Thyroid gland (tissue), 4 donors: ENCODE data around the gene MAPK1. TPM values are rescaled to one million over a fixed set of nuclear protein-coding genes. Genes with fewer than 3 reads are reported as not detected.
"Not testable (repeated sequence)": the region's sequence is repeated elsewhere in the genome, so short reads cannot be mapped to it uniquely, and the experiment has no call there.

Source experiments
- DNase-seq, 2 donors: peaks; one replicate each; pipeline ENCODE4 v3.0.0-alpha.2; 2019
- H3K27ac ChIP-seq, 3 donors: fragments of 200-600 bp; sonication (generic); 1 replicate in 2 of 3; 2 replicates in 1 of 3; pipeline ENCODE4 v1.5.1; 2016 to 2019; ENCODE audit warnings: mild to moderate bottlenecking in 1 of 3, moderate library complexity in 1 of 3
- H3K27me3 ChIP-seq: fragments of 200-600 bp; sonication (generic); one replicate; pipeline ENCODE4 v1.5.1; 2019
- H3K36me3 ChIP-seq, 2 donors: fragments of 200-600 bp; sonication (generic); one replicate each; pipeline ENCODE4 v1.5.1; 2016 to 2019
- H3K4me1 ChIP-seq, 2 donors: fragments of 200-600 bp; sonication (generic); one replicate each; pipeline ENCODE4 v1.5.1; 2017 to 2019
- H3K4me3 ChIP-seq, 3 donors: fragments of 200-600 bp; sonication (generic); replicated peaks in 1 of 3; 1 replicate in 2 of 3; 2 replicates in 1 of 3; pipeline ENCODE4 v1.5.1; 2016; ENCODE audit warnings: mild to moderate bottlenecking in 1 of 3
- H3K9me3 ChIP-seq: fragments of 200-600 bp; sonication (generic); one replicate; pipeline ENCODE4 v1.5.1; 2017
- POLR2A ChIP-seq, 2 donors: fragments of 450-650 bp; IDR thresholded peaks; one replicate each; pipeline ENCODE4 v1.6.1; 2017; ENCODE audit warnings: antibody characterized with exemption in 2 of 2, mild to moderate bottlenecking in 2 of 2, moderate library complexity in 1 of 2
- WGBS, 2 donors: methylation state at CpG; one replicate each; pipeline ENCODE4 v1.1.5; 2017; 5-methylcytosine and 5-hydroxymethylcytosine counted together
- intact Hi-C: fragments of 100-400 bp; cut with DNase I; formaldehyde crosslinking; loops from one replicate; pipeline ENCODE4 v1.15.1; 2023
- total RNA-seq, 4 donors: library from RNA; depleted of rRNA; stranded (reverse); fragments of >200 nt; gene quantifications; one replicate each; pipeline ENCODE4 v1.2.3, GENCODE V29; 2016
- TF ChIP-seq, protein P1 (sequence below), 6 experiments: fragments of 200-600 bp in 3 of 6; fragments of 450-650 bp in 3 of 6; sonication (generic) in 3 of 6; IDR thresholded peaks; one replicate each; pipeline ENCODE4 v1.5.1; 2016 to 2019; ENCODE audit warnings: antibody characterized with exemption in 6 of 6, mild to moderate bottlenecking in 2 of 6, inconsistent platforms in 1 of 6, moderate library complexity in 1 of 6

The MAPK1 gene
- total RNA-seq, 4 donors from 2014 or later = 83.1 to 145 (median 97.9) TPM

DNA sequence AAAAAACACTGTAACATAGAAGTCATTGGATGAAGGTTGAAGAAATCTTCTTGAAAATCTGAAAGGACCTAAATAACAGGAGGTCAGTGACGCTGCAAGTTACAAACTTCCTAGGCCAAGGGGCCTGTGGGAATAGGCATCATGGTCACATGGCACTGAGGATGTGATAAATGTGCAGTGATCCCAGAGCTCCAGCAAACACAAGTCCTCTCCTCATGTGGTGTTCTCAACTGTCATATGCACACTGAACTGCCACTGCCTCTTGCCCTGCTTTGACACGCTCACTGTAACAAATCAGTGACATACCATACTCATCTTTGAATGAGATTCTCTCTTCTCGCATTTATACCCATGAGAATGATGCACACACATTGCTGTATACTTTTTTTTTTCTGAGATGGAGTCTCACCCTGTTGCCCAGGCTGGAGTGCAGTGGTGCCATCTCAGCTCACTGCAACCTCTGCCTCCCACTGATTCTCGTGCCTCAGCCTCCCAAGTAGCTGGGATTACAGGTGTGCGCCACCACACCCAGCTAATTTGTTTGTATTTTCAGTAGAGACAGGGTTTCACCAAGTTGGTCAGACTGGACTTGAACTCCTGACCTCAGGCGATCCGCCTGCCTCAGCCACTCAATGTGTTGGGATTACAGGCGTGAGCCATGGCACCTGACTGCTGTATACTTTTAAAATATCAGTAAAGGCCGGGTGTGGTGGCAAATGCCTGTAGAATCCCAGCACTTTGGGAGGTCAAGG is 66.7 kb downstream of the MAPK1 start:
- 96 to 98% methylated on average over 9 of the region's 9 CpGs for WGBS, 2 donors
- Histone ChIP-seq H3K27me3 (no peaks in the 10 kb centered on the region), H3K9me3 (no peaks in the 10 kb centered on the region), H3K4me1 (peaks cover 20 to 31% of the 10 kb centered on the region in 2 donors), H3K4me3 (no peak overlapping the region), H3K36me3 (peaks cover 5 to 12% of the 10 kb centered on the region in 2 donors), H3K27ac (no peak overlapping the region)
- intact Hi-C loops = no loop called here
- no peak for DNase-seq
- TF ChIP-seq, protein P1, sequence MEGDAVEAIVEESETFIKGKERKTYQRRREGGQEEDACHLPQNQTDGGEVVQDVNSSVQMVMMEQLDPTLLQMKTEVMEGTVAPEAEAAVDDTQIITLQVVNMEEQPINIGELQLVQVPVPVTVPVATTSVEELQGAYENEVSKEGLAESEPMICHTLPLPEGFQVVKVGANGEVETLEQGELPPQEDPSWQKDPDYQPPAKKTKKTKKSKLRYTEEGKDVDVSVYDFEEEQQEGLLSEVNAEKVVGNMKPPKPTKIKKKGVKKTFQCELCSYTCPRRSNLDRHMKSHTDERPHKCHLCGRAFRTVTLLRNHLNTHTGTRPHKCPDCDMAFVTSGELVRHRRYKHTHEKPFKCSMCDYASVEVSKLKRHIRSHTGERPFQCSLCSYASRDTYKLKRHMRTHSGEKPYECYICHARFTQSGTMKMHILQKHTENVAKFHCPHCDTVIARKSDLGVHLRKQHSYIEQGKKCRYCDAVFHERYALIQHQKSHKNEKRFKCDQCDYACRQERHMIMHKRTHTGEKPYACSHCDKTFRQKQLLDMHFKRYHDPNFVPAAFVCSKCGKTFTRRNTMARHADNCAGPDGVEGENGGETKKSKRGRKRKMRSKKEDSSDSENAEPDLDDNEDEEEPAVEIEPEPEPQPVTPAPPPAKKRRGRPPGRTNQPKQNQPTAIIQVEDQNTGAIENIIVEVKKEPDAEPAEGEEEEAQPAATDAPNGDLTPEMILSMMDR (IDR thresholded peaks at IDR 0.05) = no peak
- no peak for TF ChIP-seq POLR2A (IDR thresholded peaks at IDR 0.05)

DNA sequence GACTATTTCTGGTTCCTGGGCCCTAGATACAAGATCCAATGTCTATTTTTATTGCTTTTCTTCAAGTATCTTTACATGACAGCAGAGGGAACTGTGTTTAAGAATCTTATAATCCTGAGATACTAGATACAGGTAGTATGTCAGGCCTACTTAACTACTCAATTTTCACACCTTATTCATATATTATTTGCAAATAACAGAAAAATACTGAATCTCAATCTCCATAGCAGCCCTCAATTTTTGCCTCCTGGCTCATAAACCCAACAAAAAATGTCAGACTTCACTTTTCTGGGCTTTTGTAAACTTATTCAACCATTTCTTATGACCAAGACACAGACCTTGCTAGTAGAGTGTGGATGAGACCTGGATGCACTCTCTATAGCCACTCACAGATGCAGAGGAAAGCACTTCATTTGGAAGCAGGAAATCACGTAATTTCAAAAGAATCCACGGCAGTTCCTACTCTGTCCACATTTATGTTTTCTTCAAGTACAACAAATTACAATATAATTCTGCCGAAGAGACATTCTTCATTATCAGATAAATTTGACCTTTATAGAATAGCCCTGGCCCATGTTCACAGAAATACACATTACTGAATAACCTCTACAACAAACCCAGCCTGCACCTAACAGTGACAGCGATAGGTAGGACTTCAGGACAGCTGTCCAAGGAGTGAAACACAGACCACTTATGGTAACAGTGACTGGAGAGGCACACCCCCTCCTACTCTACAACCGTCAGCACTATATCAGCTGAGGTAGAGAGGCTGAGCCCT is 69.8 kb downstream of the MAPK1 start:
- Histone ChIP-seq H3K36me3 (peaks cover 0 to 5% of the 10 kb centered on the region in 2 donors), H3K27me3 (no peaks in the 10 kb centered on the region), H3K4me3 (no peak overlapping the region), H3K9me3 (no peaks in the 10 kb centered on the region), H3K4me1 (peaks cover 20 to 31% of the 10 kb centered on the region in 2 donors), H3K27ac (peak overlapping the region; percentile 81 to 90 (median 88))
- intact Hi-C loops = no loop called here
- peak; percentile 53 to 54 for DNase-seq
- peak in 1 of 2 donors; percentile 15 for TF ChIP-seq POLR2A (IDR thresholded peaks at IDR 0.05)
- TF ChIP-seq, protein P1 (IDR thresholded peaks at IDR 0.05) = peak in 5 of 6 experiments; percentile 10 to 68 (median 43)
- 15 to 31% methylated on average over 5 of the region's 5 CpGs for WGBS, 2 donors

DNA sequence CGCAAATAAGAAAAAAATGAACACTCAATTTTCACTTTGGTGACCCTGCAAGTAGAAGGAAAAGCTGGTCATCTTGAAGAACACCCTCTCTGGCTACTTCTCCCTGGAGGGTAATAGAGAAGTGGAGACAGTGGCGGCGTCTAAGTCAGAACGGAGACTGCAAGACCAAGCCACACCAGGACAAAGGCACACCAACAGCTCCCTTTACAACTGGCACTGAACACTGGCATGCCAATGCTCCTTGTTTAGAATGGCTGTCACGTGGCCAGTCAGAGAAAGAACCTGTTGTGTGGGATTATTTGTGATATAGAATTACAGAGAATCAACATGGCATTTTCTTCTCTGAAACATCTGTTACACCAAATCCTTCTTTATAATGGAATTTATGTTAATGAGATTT is 70.6 kb downstream of the MAPK1 start:
- Histone ChIP-seq H3K36me3 (peaks cover 0 to 5% of the 10 kb centered on the region in 2 donors), H3K9me3 (no peaks in the 10 kb centered on the region), H3K4me1 (peaks cover 20 to 31% of the 10 kb centered on the region in 2 donors), H3K27ac (peak overlapping the region; percentile 81 to 90 (median 88)), H3K4me3 (no peak overlapping the region), H3K27me3 (no peaks in the 10 kb centered on the region)
- intact Hi-C loops = no loop called here
- TF ChIP-seq POLR2A (IDR thresholded peaks at IDR 0.05) = peak in 1 of 2 donors; percentile 34
- TF ChIP-seq, protein P1 (IDR thresholded peaks at IDR 0.05) = no peak
- peak; percentile 45 to 47 for DNase-seq
- WGBS, 2 donors = 50 to 60% methylated on average over 4 to 5 of the region's 5 CpGs

DNA sequence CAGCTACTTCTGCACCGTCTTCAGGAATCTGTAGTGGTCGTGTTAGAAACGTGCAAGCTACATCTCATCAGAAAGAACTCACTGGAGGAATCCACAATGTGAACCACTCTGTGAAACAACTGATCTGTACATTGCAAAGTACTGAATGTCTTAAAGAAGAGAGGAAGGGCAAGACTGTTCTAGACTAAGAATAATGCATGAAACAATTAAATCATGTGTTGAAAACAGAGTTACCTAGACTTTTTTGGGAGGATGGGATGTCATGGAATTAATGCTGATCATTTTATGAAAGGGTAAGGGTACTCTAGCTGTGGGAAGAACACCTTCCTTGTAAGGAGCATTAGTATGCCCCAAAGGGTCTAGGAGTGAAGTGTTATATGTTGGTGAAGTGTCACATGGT is 71.2 kb downstream of the MAPK1 start:
- Histone ChIP-seq H3K9me3 (no peaks in the 10 kb centered on the region), H3K27ac (peak overlapping the region; percentile 81 to 90 (median 88)), H3K4me3 (no peak overlapping the region), H3K36me3 (peaks cover 0 to 5% of the 10 kb centered on the region in 2 donors), H3K27me3 (no peaks in the 10 kb centered on the region), H3K4me1 (peaks cover 20 to 31% of the 10 kb centered on the region in 2 donors)
- TF ChIP-seq, protein P1 (IDR thresholded peaks at IDR 0.05) = no peak
- no peak for TF ChIP-seq POLR2A (IDR thresholded peaks at IDR 0.05)
- intact Hi-C loops = no loop called here
- DNase-seq = no peak
- WGBS, 2 donors = 62 to 66% methylated on average over 3 of the region's 3 CpGs

DNA sequence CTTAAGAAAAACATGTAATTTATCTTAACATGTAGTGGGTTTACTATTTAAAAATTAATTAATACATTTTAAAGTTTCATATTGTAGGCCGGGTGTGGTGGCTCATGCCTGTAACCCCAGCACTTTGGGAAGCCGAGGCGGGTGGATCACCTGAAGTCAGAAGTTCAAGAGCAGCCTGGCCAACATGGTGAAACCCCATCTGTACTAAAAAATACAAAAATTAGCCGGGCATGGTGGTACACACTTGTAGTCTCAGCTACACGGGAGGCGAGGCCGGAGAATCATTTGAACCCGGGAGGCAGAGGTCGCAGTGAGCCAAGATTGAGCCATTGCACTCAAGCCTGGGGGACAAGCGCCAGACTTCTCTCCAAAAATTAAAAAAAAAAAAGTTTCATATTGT is 73.7 kb downstream of the MAPK1 start:
- H3K4me3 ChIP-seq, H3K27ac ChIP-seq, H3K27me3 ChIP-seq, DNase-seq, H3K9me3 ChIP-seq, H3K36me3 ChIP-seq, intact Hi-C loops: not testable (repeated sequence)
- H3K4me1 ChIP-seq = peaks cover 20 to 28% of the 10 kb centered on the region in 2 donors
- 96 to 98% methylated on average over 10 of the region's 10 CpGs for WGBS, 2 donors
